ENCODE results near the gene TMEM238. TPM values are rescaled to one million over a fixed set of nuclear protein-coding genes. Genes with fewer than 3 reads are reported as not detected.
"Not testable (repeated sequence)": the region's sequence is repeated elsewhere in the genome, so short reads cannot be mapped to it uniquely, and the experiment has no call there.

The TMEM238 gene
- total and polyA plus RNA-seq, 8 donors: 0.75 to 504 (median 5.4) TPM; not detected in 3

DNA sequence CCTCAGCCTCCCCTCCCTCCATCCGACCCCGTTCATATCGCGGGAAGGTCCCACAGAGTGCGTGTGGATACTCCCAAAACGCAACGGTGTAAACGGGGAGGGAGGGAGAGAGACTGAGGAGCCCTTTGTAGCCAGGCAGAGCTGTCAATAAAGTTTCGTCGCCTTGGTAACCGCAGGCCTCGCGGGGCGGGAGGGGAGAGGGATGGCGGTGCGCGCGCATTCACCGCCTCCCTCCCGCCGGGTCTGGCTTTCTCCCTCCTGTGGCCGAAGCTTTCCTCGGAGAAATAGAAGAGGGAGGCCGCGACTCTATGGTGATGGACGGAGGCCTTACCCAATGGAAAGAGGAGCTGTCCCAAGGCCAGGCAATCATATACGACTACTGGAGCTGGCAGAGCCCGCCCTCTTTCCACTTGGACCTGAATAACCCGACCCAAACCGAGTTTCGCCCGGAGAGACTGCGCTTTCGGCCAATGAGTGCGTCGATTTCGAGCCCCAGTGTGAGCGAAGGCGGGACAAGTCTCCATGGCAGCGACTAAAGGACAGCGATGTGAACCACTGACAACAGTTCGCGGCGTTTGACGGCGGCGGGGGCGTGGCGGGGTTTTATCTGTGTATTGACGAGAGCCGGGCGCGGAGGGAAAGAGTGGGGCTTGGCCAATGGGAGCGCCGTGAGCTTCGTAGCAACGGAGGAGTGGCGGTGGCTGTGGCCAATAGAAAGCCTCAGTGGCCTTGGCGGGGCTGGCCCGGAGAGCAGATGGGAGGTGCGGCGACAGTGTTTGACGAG lies 44.8 kb downstream of the TMEM238 start, which contains the start of gene KMT5C:
KMT5C (plus strand) TSS at position 772 of the 784 bp plus-strand sequence. CDS start 2,061 bp downstream, outside the sequence.
- TF ChIP-seq POLR2AphosphoS5 (IDR thresholded peaks at IDR 0.05): peak; percentile 11 to 99 (median 62)
- TF ChIP-seq POLR2A (IDR thresholded peaks at IDR 0.05): no peak
- TF ChIP-seq EP300 (IDR thresholded peaks at IDR 0.05): no peak
- TF ChIP-seq, protein P1, sequence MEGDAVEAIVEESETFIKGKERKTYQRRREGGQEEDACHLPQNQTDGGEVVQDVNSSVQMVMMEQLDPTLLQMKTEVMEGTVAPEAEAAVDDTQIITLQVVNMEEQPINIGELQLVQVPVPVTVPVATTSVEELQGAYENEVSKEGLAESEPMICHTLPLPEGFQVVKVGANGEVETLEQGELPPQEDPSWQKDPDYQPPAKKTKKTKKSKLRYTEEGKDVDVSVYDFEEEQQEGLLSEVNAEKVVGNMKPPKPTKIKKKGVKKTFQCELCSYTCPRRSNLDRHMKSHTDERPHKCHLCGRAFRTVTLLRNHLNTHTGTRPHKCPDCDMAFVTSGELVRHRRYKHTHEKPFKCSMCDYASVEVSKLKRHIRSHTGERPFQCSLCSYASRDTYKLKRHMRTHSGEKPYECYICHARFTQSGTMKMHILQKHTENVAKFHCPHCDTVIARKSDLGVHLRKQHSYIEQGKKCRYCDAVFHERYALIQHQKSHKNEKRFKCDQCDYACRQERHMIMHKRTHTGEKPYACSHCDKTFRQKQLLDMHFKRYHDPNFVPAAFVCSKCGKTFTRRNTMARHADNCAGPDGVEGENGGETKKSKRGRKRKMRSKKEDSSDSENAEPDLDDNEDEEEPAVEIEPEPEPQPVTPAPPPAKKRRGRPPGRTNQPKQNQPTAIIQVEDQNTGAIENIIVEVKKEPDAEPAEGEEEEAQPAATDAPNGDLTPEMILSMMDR (IDR thresholded peaks at IDR 0.05): peak in 4 of 7 experiments; percentile 15 to 56 (median 36)
- H3K36me3 ChIP-seq: peaks cover 12 to 26% (median 23%) of the 10 kb centered on the region in 4 donors
- DNase-seq: peak; percentile 100
- peak within 1 kb of the TSS; percentile 83 to 97 (median 96) for H3K27ac ChIP-seq
- H3K4me3 ChIP-seq: peak within 1 kb of the TSS; percentile 65 to 89 (median 78)
- peaks cover 17 to 36% (median 31%) of the 10 kb centered on the region in 4 donors for H3K4me1 ChIP-seq
- H3K9me3 ChIP-seq: no peaks in the 10 kb centered on the region
- WGBS, 5 donors: 0 to 1% (median 0%) methylated on average over 25 to 63 of the region's 63 CpGs
- H3K27me3 ChIP-seq: peaks cover 0 to 9% (median 0%) of the 10 kb centered on the region in 3 donors
- intact Hi-C loops (cut with DNase I; ENCODE audit: low total_unique reads): no loop called here

- Histone ChIP-seq H3K4me3 (no peak overlapping the region), H3K36me3 (no peaks in the 10 kb centered on the region), H3K27me3 (peaks cover 0 to 26% (median 0%) of the 10 kb centered on the region in 3 donors), H3K27ac (no peak overlapping the region), H3K4me1 (peaks cover 11 to 25% (median 22%) of the 10 kb centered on the region in 4 donors), H3K9me3 (no peaks in the 10 kb centered on the region)
- TF ChIP-seq, protein P1 (IDR thresholded peaks at IDR 0.05): no peak
- TF ChIP-seq POLR2A (IDR thresholded peaks at IDR 0.05): no peak
- TF ChIP-seq EP300 (IDR thresholded peaks at IDR 0.05): no peak
- no peak for TF ChIP-seq POLR2AphosphoS5 (IDR thresholded peaks at IDR 0.05)
- DNase-seq: no peak
- 77 to 80% (median 79%) methylated on average over 7 of the region's 7 CpGs for WGBS, 5 donors
- intact Hi-C loops (cut with DNase I; ENCODE audit: low total_unique reads): no loop called here
These were observed 48.0 kb downstream of the TMEM238 start for GRCh38 chr19:55336101-55336500.

DNA sequence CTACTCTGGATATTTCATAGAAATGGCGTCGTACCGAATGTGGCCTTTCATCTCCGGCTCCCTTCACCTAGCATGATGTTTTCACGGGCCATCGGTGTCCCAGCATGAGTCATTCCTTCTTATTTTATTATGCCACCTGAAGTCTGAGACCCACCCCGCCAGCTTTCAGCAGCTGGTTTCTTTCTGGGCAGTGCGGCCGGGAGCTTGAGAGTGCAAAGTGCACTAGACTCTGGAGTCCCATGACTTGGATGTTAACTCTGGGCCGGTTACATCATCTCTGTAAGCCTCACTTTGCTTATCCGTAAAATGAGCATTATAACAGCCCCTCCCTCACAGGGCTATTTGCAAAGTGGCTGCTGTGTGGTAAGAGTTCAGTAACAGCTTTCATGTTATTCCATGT lies 50.2 kb downstream of the TMEM238 start:
- DNase-seq: peak; percentile 60 to 83
- intact Hi-C loops (cut with DNase I; ENCODE audit: low total_unique reads): no loop called here
- Histone ChIP-seq H3K36me3 (no peaks in the 10 kb centered on the region), H3K9me3 (no peaks in the 10 kb centered on the region), H3K4me3 (no peak overlapping the region), H3K27ac (no peak overlapping the region), H3K4me1 (peaks cover 0 to 8% (median 6%) of the 10 kb centered on the region in 4 donors), H3K27me3 (peaks cover 0 to 29% (median 0%) of the 10 kb centered on the region in 3 donors)
- no peak for TF ChIP-seq POLR2A (IDR thresholded peaks at IDR 0.05)
- no peak for TF ChIP-seq EP300 (IDR thresholded peaks at IDR 0.05)
- TF ChIP-seq, protein P1 (IDR thresholded peaks at IDR 0.05): no peak
- TF ChIP-seq POLR2AphosphoS5 (IDR thresholded peaks at IDR 0.05): no peak
- WGBS, 5 donors: 54 to 68% (median 62%) methylated on average over 11 of the region's 11 CpGs

DNA sequence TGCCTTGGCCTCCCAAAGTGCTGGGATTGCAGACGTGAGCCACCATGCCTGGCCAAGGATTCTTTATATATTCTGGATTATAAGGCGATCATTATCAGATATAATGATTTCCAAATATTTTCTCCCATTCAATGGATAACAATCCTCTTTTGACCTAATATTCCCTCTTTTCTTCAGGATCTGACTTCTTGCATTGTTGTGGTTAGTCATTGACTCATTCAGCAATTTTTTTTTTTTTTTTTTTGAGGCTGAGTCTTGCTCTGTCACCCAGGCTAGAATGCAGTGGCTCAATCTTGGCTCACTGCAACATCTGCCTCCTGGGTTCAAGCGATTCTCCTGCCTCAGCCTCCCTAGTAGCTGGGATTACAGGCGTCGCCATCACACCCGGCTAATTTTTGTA lies 54.3 kb downstream of the TMEM238 start:
- 82 to 90% (median 88%) methylated on average over 6 of the region's 6 CpGs for WGBS, 5 donors
- H3K36me3 ChIP-seq; DNase-seq; H3K27ac ChIP-seq; intact Hi-C loops (cut with DNase I; ENCODE audit: low total_unique reads); H3K9me3 ChIP-seq; H3K4me1 ChIP-seq; H3K4me3 ChIP-seq: not testable (repeated sequence)
- H3K27me3 ChIP-seq: peaks cover 0 to 25% (median 0%) of the 10 kb centered on the region in 3 donors

Other genes starting within 250 kb of the TMEM238 start
- gene TNNT1, start 235.1 kb downstream of the TMEM238 start, total RNA-seq: 1 to 10 TPM in 1 of 5 donors, not detected in 4; 1.1 TPM
- 10 to 100 TPM in 1 of 3 donors, 1 to 10 TPM in 1, under 1 TPM in 1; 0.87 to 19.6 (median 6.7) TPM for gene TNNT1, start 235.1 kb downstream of the TMEM238 start, polyA plus RNA-seq
- not detected for gene TNNI3, start 226.6 kb downstream of the TMEM238 start, total RNA-seq
- 10 to 100 TPM in 1 of 3 donors, 1 to 10 TPM in 2; 4.2 to 14.1 (median 7.8) TPM for gene TNNI3, start 226.6 kb downstream of the TMEM238 start, polyA plus RNA-seq
- gene DNAAF3, start 217.7 kb downstream of the TMEM238 start, total RNA-seq: 1 to 10 TPM in 1 of 5 donors, not detected in 4; 1.9 TPM
- under 1 TPM in 2 of 3 donors, not detected in 1; 0.68 to 0.75 TPM for gene DNAAF3, start 217.7 kb downstream of the TMEM238 start, polyA plus RNA-seq
- gene SYT5, start 204.0 kb downstream of the TMEM238 start, total RNA-seq: 1 to 10 TPM in 1 of 5 donors, not detected in 4; 1.8 TPM
- 1 to 10 TPM in 2 of 3 donors, under 1 TPM in 1; 0.20 to 2.8 (median 1.7) TPM for gene SYT5, start 204.0 kb downstream of the TMEM238 start, polyA plus RNA-seq
- gene PTPRH, start 174.8 kb downstream of the TMEM238 start, total RNA-seq: 10 to 100 TPM; 34.9 to 83.9 (median 52.5) TPM
- gene PTPRH, start 174.8 kb downstream of the TMEM238 start, polyA plus RNA-seq: 10 to 100 TPM in 2 of 3 donors, 1 to 10 TPM in 1; 5.3 to 22.5 (median 17.3) TPM
- gene TMEM86B, start 155.5 kb downstream of the TMEM238 start, total RNA-seq: 10 to 100 TPM in 2 of 5 donors, 1 to 10 TPM in 2, under 1 TPM in 1; 0.29 to 47.8 (median 4.9) TPM
- gene TMEM86B, start 155.5 kb downstream of the TMEM238 start, polyA plus RNA-seq: 10 to 100 TPM in 2 of 3 donors, 1 to 10 TPM in 1; 9.1 to 12.4 (median 10.4) TPM
- gene PPP6R1, start 125.3 kb downstream of the TMEM238 start, total RNA-seq: 100 to 1,000 TPM in 1 of 5 donors, 10 to 100 TPM in 4; 36.9 to 112 (median 79.9) TPM
- gene PPP6R1, start 125.3 kb downstream of the TMEM238 start, polyA plus RNA-seq: 10 to 100 TPM; 19.5 to 33.6 (median 24.4) TPM
- 10 to 100 TPM in 3 of 5 donors, 1 to 10 TPM in 2; 5.3 to 69.2 (median 14.9) TPM for gene HSPBP1, start 104.2 kb downstream of the TMEM238 start, total RNA-seq
- 10 to 100 TPM; 27.5 to 40.2 (median 32.6) TPM for gene HSPBP1, start 104.2 kb downstream of the TMEM238 start, polyA plus RNA-seq
- gene BRSK1, start 100.3 kb downstream of the TMEM238 start, total RNA-seq: 10 to 100 TPM in 2 of 5 donors, 1 to 10 TPM in 1, not detected in 2; 5.7 to 67.7 (median 45.1) TPM
- gene BRSK1, start 100.3 kb downstream of the TMEM238 start, polyA plus RNA-seq: 1 to 10 TPM; 1.5 to 5.0 (median 2.4) TPM
- gene TMEM150B, start 59.0 kb downstream of the TMEM238 start, total RNA-seq: 10 to 100 TPM in 1 of 5 donors, 1 to 10 TPM in 2, not detected in 2; 1.3 to 15.8 (median 3.3) TPM
- gene TMEM150B, start 59.0 kb downstream of the TMEM238 start, polyA plus RNA-seq: under 1 TPM; 0.18 to 0.92 (median 0.87) TPM
- 100 to 1,000 TPM in 2 of 5 donors, 10 to 100 TPM in 2, 1 to 10 TPM in 1; 4.1 to 122 (median 27.7) TPM for gene KMT5C, start 44.4 kb downstream of the TMEM238 start, total RNA-seq
- gene KMT5C, start 44.4 kb downstream of the TMEM238 start, polyA plus RNA-seq: 1 to 10 TPM; 2.7 to 7.4 (median 5.5) TPM
- gene COX6B2, start 29.6 kb downstream of the TMEM238 start, total RNA-seq: 10 to 100 TPM in 1 of 5 donors, not detected in 4; 18.2 TPM
- under 1 TPM in 2 of 3 donors, not detected in 1; 0.19 to 0.93 TPM for gene COX6B2, start 29.6 kb downstream of the TMEM238 start, polyA plus RNA-seq
- gene GARIN5B, start 21.0 kb downstream of the TMEM238 start, total RNA-seq: not detected
- gene GARIN5B, start 21.0 kb downstream of the TMEM238 start, polyA plus RNA-seq: not detected
- gene IL11, start 13.8 kb downstream of the TMEM238 start, total RNA-seq: 1 to 10 TPM in 2 of 5 donors, not detected in 3; 1.3 TPM
- 10 to 100 TPM in 1 of 3 donors, 1 to 10 TPM in 2; 1.0 to 17.4 (median 1.4) TPM for gene IL11, start 13.8 kb downstream of the TMEM238 start, polyA plus RNA-seq
- gene TMEM190, start 7.5 kb downstream of the TMEM238 start, total RNA-seq: not detected
- gene TMEM190, start 7.5 kb downstream of the TMEM238 start, polyA plus RNA-seq: 1 to 10 TPM in 1 of 3 donors, under 1 TPM in 1, not detected in 1; 0.68 to 1.3 TPM
- gene RPL28, start 1.6 kb upstream of the TMEM238 start, total RNA-seq: 100 to 1,000 TPM in 4 of 5 donors, 10 to 100 TPM in 1; 47.5 to 854 (median 193) TPM
- 1,000 to 10,000 TPM; 2,029 to 2,388 (median 2,037) TPM for gene RPL28, start 1.6 kb upstream of the TMEM238 start, polyA plus RNA-seq
- gene UBE2S, start 23.5 kb upstream of the TMEM238 start, total RNA-seq: 10 to 100 TPM in 3 of 5 donors, 1 to 10 TPM in 2; 8.0 to 43.3 (median 20.2) TPM
- 10 to 100 TPM; 11.6 to 13.1 (median 13.1) TPM for gene UBE2S, start 23.5 kb upstream of the TMEM238 start, polyA plus RNA-seq
- gene SHISA7, start 59.0 kb upstream of the TMEM238 start, total RNA-seq: not detected
- gene SHISA7, start 59.0 kb upstream of the TMEM238 start, polyA plus RNA-seq: not detected
- gene ISOC2, start 77.3 kb upstream of the TMEM238 start, total RNA-seq: 100 to 1,000 TPM in 1 of 5 donors, 10 to 100 TPM in 4; 19.8 to 348 (median 63.6) TPM
- gene ISOC2, start 77.3 kb upstream of the TMEM238 start, polyA plus RNA-seq: 10 to 100 TPM; 76.7 to 80.5 (median 79.6) TPM
- gene C19orf85, start 80.5 kb upstream of the TMEM238 start, total RNA-seq: not detected
- gene C19orf85, start 80.5 kb upstream of the TMEM238 start, polyA plus RNA-seq: under 1 TPM in 1 of 3 donors, not detected in 2; 0.23 TPM
- 10 to 100 TPM in 1 of 5 donors, 1 to 10 TPM in 3, under 1 TPM in 1; 0.58 to 16.1 (median 5.7) TPM for gene ZNF628, start 92.3 kb upstream of the TMEM238 start, total RNA-seq
- gene ZNF628, start 92.3 kb upstream of the TMEM238 start, polyA plus RNA-seq: 1 to 10 TPM; 2.0 to 7.2 (median 4.3) TPM
- 1 to 10 TPM in 2 of 5 donors, not detected in 3; 4.3 to 6.4 TPM for gene NAT14, start 100.9 kb upstream of the TMEM238 start, total RNA-seq
- 10 to 100 TPM in 2 of 3 donors, 1 to 10 TPM in 1; 8.7 to 22.1 (median 14.4) TPM for gene NAT14, start 100.9 kb upstream of the TMEM238 start, polyA plus RNA-seq
- gene SSC5D, start 104.1 kb upstream of the TMEM238 start, total RNA-seq: 10 to 100 TPM in 2 of 5 donors, 1 to 10 TPM in 2, not detected in 1; 2.2 to 15.1 (median 9.8) TPM
- under 1 TPM; 0.46 to 0.87 (median 0.80) TPM for gene SSC5D, start 104.1 kb upstream of the TMEM238 start, polyA plus RNA-seq
- not detected for gene SBK2, start 152.8 kb upstream of the TMEM238 start, total RNA-seq
- gene SBK2, start 152.8 kb upstream of the TMEM238 start, polyA plus RNA-seq: not detected
- gene SBK3, start 161.3 kb upstream of the TMEM238 start, total RNA-seq: 1 to 10 TPM in 2 of 5 donors, under 1 TPM in 1, not detected in 2; 0.37 to 6.2 (median 2.0) TPM
- gene SBK3, start 161.3 kb upstream of the TMEM238 start, polyA plus RNA-seq: under 1 TPM in 2 of 3 donors, not detected in 1; 0.20 to 0.56 TPM
- 10 to 100 TPM in 1 of 5 donors, 1 to 10 TPM in 4; 3.1 to 12.1 (median 5.1) TPM for gene ZNF579, start 196.6 kb upstream of the TMEM238 start, total RNA-seq
- gene ZNF579, start 196.6 kb upstream of the TMEM238 start, polyA plus RNA-seq: 10 to 100 TPM; 10.8 to 13.0 (median 11.0) TPM
- gene FIZ1, start 215.2 kb upstream of the TMEM238 start, total RNA-seq: 10 to 100 TPM in 1 of 5 donors, 1 to 10 TPM in 3, not detected in 1; 4.0 to 16.8 (median 6.7) TPM
- gene FIZ1, start 215.2 kb upstream of the TMEM238 start, polyA plus RNA-seq: 10 to 100 TPM in 1 of 3 donors, 1 to 10 TPM in 2; 8.7 to 10.8 (median 9.4) TPM
- 10 to 100 TPM in 3 of 5 donors, 1 to 10 TPM in 2; 2.9 to 54.3 (median 17.4) TPM for gene ZNF524, start 216.0 kb upstream of the TMEM238 start, total RNA-seq
- 10 to 100 TPM; 61.3 to 70.7 (median 68.9) TPM for gene ZNF524, start 216.0 kb upstream of the TMEM238 start, polyA plus RNA-seq
- 10 to 100 TPM in 3 of 5 donors, 1 to 10 TPM in 2; 1.3 to 60.5 (median 11.6) TPM for gene ZNF865, start 221.4 kb upstream of the TMEM238 start, total RNA-seq
- 1 to 10 TPM; 5.3 to 6.3 (median 6.1) TPM for gene ZNF865, start 221.4 kb upstream of the TMEM238 start, polyA plus RNA-seq
- gene ZNF784, start 240.3 kb upstream of the TMEM238 start, total RNA-seq: 10 to 100 TPM in 1 of 5 donors, 1 to 10 TPM in 3, not detected in 1; 1.8 to 15.1 (median 4.6) TPM
- 1 to 10 TPM; 4.2 to 6.0 (median 5.9) TPM for gene ZNF784, start 240.3 kb upstream of the TMEM238 start, polyA plus RNA-seq